Thyroid gland (tissue), 4 donors: ENCODE measurements around the gene BAHCC1. TPM values are rescaled to one million over a fixed set of nuclear protein-coding genes. Genes with fewer than 3 reads are reported as not detected.

Experiments used
- DNase-seq, 2 donors: peaks; one replicate each; pipeline ENCODE4 v3.0.0-alpha.2; 2019
- H3K27ac ChIP-seq, 3 donors: fragments of 200-600 bp; sonication (generic); 1 replicate in 2 of 3; 2 replicates in 1 of 3; pipeline ENCODE4 v1.5.1; 2016 to 2019; ENCODE audit warnings: mild to moderate bottlenecking in 1 of 3, moderate library complexity in 1 of 3
- H3K27me3 ChIP-seq: fragments of 200-600 bp; sonication (generic); one replicate; pipeline ENCODE4 v1.5.1; 2019
- H3K36me3 ChIP-seq, 2 donors: fragments of 200-600 bp; sonication (generic); one replicate each; pipeline ENCODE4 v1.5.1; 2016 to 2019
- H3K4me1 ChIP-seq, 2 donors: fragments of 200-600 bp; sonication (generic); one replicate each; pipeline ENCODE4 v1.5.1; 2017 to 2019
- H3K4me3 ChIP-seq, 3 donors: fragments of 200-600 bp; sonication (generic); replicated peaks in 1 of 3; 1 replicate in 2 of 3; 2 replicates in 1 of 3; pipeline ENCODE4 v1.5.1; 2016; ENCODE audit warnings: mild to moderate bottlenecking in 1 of 3
- H3K9me3 ChIP-seq: fragments of 200-600 bp; sonication (generic); one replicate; pipeline ENCODE4 v1.5.1; 2017
- CTCF ChIP-seq, 6 experiments: fragments of 200-600 bp in 3 of 6; fragments of 450-650 bp in 3 of 6; sonication (generic) in 3 of 6; IDR thresholded peaks; one replicate each; pipeline ENCODE4 v1.5.1; 2016 to 2019; ENCODE audit warnings: antibody characterized with exemption in 6 of 6, mild to moderate bottlenecking in 2 of 6, inconsistent platforms in 1 of 6, moderate library complexity in 1 of 6
- POLR2A ChIP-seq, 2 donors: fragments of 450-650 bp; IDR thresholded peaks; one replicate each; pipeline ENCODE4 v1.6.1; 2017; ENCODE audit warnings: antibody characterized with exemption in 2 of 2, mild to moderate bottlenecking in 2 of 2, moderate library complexity in 1 of 2
- WGBS, 2 donors: methylation state at CpG; one replicate each; pipeline ENCODE4 v1.1.5; 2017; 5-methylcytosine and 5-hydroxymethylcytosine counted together
- intact Hi-C: fragments of 100-400 bp; cut with DNase I; formaldehyde crosslinking; loops from one replicate; pipeline ENCODE4 v1.15.1; 2023
- total RNA-seq, 4 donors: library from RNA; depleted of rRNA; stranded (reverse); fragments of >200 nt; gene quantifications; one replicate each; pipeline ENCODE4 v1.2.3, GENCODE V29; 2016

The BAHCC1 gene
- total RNA-seq, 4 donors from 2014 or later: 13.7 to 33.7 (median 23.9) TPM

GRCh38 chr17:81489998-81490992 is 95.0 kb downstream of the BAHCC1 start:
- Histone ChIP-seq H3K4me1 (peaks cover 25 to 48% of the 10 kb centered on the region in 2 donors), H3K27me3 (no peaks in the 10 kb centered on the region), H3K4me3 (no peak overlapping the region), H3K27ac (peak overlapping the region; percentile 44 to 88 (median 73)), H3K36me3 (no peaks in the 10 kb centered on the region), H3K9me3 (no peaks in the 10 kb centered on the region)
- DNase-seq: peak; percentile 51 to 52
- intact Hi-C loops: no loop called here
- WGBS, 2 donors: 60 to 65% methylated on average over 10 to 12 of the region's 14 CpGs
- no peak for TF ChIP-seq CTCF (IDR thresholded peaks at IDR 0.05)
- no peak for TF ChIP-seq POLR2A (IDR thresholded peaks at IDR 0.05)

GRCh38 chr17:81491181-81491581 is 95.9 kb downstream of the BAHCC1 start:
- TF ChIP-seq CTCF (IDR thresholded peaks at IDR 0.05) (peak in 1 of 6 experiments; percentile 32), POLR2A (IDR thresholded peaks at IDR 0.05) (peak; percentile 34 to 94)
- peak; percentile 97 to 99 for DNase-seq
- no peaks in the 10 kb centered on the region for H3K9me3 ChIP-seq
- H3K36me3 ChIP-seq: no peaks in the 10 kb centered on the region
- peak overlapping the region; percentile 44 to 88 (median 73) for H3K27ac ChIP-seq
- H3K27me3 ChIP-seq: no peaks in the 10 kb centered on the region
- intact Hi-C loops: no loop called here
- peaks cover 25 to 48% of the 10 kb centered on the region in 2 donors for H3K4me1 ChIP-seq
- no peak overlapping the region for H3K4me3 ChIP-seq
- WGBS, 2 donors: 7 to 13% methylated on average over 5 of the region's 5 CpGs

DNA sequence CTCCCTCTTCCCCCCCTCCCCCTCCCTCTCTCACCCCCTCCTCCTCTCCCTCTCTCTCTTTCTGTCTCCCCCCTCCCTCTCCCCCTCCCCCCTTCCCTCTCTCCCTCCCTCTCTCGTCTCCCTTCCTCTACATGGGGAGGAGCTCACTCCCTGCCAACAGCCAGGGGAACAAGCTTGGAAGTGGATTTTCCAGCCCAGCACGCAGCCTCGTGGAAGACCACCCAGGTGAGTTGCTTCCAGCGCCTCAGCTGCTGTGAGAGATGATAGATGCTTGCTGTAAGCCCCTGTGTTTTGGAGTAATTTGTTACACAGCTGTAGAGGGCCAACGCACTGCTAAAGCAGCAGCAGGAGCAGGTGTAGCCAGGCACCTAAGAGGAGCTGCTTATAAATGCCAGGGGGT is 96.5 kb downstream of the BAHCC1 start:
- WGBS, 2 donors: 16% methylated on average over 3 of the region's 5 CpGs; no CpG with 5 or more reads in 1 of the 2 donors
- Histone ChIP-seq H3K36me3 (no peaks in the 10 kb centered on the region), H3K9me3 (no peaks in the 10 kb centered on the region), H3K4me1 (peaks cover 25 to 48% of the 10 kb centered on the region in 2 donors), H3K27ac (peak overlapping the region; percentile 26 to 88 (median 44)), H3K4me3 (no peak overlapping the region), H3K27me3 (no peaks in the 10 kb centered on the region)
- intact Hi-C loops: no loop called here
- peak; percentile 30 to 51 for DNase-seq
- TF ChIP-seq POLR2A (IDR thresholded peaks at IDR 0.05) (no peak), CTCF (IDR thresholded peaks at IDR 0.05) (no peak)

- Histone ChIP-seq H3K36me3 (no peaks in the 10 kb centered on the region), H3K4me1 (peaks cover 25 to 48% of the 10 kb centered on the region in 2 donors), H3K9me3 (no peaks in the 10 kb centered on the region), H3K27ac (peak overlapping the region; percentile 26 to 88 (median 44)), H3K4me3 (no peak overlapping the region), H3K27me3 (no peaks in the 10 kb centered on the region)
- TF ChIP-seq POLR2A (IDR thresholded peaks at IDR 0.05) (no peak), CTCF (IDR thresholded peaks at IDR 0.05) (no peak)
- DNase-seq: peak; percentile 61 to 70
- 33 to 52% methylated on average over 18 of the region's 18 CpGs for WGBS, 2 donors
- intact Hi-C loops: no loop called here
Observed at GRCh38 chr17:81492202-81492601, 96.9 kb downstream of the BAHCC1 start.

DNA sequence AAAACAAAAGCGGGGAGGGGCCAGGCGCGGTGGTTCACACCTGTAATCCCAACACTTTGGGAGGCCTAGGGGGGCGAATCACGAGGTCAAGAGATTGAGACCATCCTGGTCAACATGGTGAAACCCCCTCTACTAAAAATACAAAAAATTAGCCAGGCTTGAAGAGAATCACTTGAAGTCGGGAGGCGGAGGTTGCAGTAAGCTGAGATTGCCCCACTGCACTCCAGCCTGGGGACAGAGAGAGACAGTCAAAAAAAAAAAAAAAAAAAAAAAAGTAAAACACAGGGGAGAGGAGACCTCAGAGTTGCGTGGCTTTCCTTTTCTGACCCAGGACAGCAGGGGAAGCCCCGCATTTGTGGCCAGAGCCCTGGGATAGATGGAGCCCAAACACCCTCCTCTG is 97.4 kb downstream of the BAHCC1 start:
- H3K4me3 ChIP-seq: no peak overlapping the region
- 39 to 45% methylated on average over 9 of the region's 9 CpGs for WGBS, 2 donors
- H3K27me3 ChIP-seq: no peaks in the 10 kb centered on the region
- H3K4me1 ChIP-seq: peaks cover 20 to 44% of the 10 kb centered on the region in 2 donors
- H3K27ac ChIP-seq: peak overlapping the region in 2 of 3 donors; percentile 44 to 88
- peak; percentile 58 to 65 for DNase-seq
- TF ChIP-seq POLR2A (IDR thresholded peaks at IDR 0.05) (no peak), CTCF (IDR thresholded peaks at IDR 0.05) (no peak)
- no peaks in the 10 kb centered on the region for H3K36me3 ChIP-seq
- no peaks in the 10 kb centered on the region for H3K9me3 ChIP-seq
- intact Hi-C loops: no loop called here
